GM19023 (cell line): ENCODE data around the gene PCSK5.

Experiments
- ATAC-seq: cut with Tn5 transposase; IDR thresholded peaks from one replicate; pipeline ENCODE4 v1.9.1; 2021; ENCODE audit warnings: mild to moderate bottlenecking, moderate library complexity; ENCODE audit not compliant: unreplicated experiment

The PCSK5 gene

GRCh38 chr9:75918909-75919308 lies 28.4 kb downstream of the PCSK5 start:
- no peak for ATAC-seq

- ATAC-seq: no peak
Measured at GRCh38 chr9:75921391-75922127, 31.1 kb downstream of the PCSK5 start.

GRCh38 chr9:75926385-75926784 lies 35.9 kb downstream of the PCSK5 start:
- ATAC-seq: no peak

DNA sequence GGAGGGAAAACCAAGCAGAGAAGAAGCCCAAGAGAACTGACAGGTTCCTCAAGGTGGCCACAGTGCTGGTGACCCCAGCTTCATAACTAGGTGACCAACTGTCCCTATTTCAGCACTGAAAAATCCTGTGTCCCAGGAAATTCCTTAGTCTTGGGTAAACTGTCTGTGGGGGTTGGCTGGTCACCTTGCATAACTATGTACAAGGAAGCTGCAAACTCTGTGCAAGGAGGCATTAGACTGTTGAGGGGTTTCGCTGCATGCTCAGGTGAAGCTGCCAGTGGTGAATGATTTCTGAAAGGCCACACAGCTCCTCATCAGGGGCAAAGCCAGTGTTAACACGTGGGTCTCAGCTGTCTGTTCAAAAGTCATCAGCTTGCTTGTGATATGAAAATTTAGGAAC lies 36.9 kb downstream of the PCSK5 start:
- ATAC-seq: no peak

DNA sequence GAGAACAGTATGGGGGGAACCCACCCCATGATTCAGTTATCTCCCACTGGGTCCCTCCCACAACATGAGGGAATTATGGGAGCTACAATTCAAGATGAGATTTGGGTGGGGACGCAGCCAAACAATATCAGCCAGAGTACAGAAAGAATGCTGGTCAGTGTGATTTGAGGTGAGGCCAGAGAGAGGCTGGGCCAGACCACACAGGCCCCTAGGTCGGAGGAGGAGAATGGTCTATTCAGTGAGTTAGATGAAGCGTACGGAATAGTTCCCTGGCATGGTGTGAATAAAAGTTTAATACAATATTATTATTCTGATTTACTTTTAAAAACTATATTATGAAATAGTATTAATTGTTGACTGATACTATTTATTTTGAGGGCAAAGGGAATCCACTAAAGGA lies 39.7 kb downstream of the PCSK5 start:
- ATAC-seq: no peak

- ATAC-seq: no peak
Measured at GRCh38 chr9:75930730-75931321, 40.4 kb downstream of the PCSK5 start.

DNA sequence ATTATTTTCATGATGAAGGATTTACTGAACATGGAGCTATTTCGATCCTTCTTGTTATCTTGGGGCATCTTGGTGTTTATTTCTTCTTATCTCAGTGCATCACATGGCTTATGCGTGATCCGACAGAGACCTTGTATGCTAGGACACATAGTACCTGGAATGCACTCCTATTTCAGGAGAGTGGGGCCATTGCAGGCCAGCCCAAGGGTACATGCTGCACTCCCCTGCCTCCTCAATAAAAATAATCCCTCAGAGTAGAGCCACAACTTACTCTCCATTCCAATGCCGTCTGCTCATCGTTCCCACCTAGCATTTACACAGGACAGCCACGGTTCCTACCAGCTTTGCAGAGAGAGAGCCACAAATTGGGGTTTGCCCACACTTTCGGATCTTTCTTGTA lies 43.5 kb downstream of the PCSK5 start:
- no peak for ATAC-seq

- no peak for ATAC-seq
Measured at GRCh38 chr9:75935591-75935990, 45.1 kb downstream of the PCSK5 start.

DNA sequence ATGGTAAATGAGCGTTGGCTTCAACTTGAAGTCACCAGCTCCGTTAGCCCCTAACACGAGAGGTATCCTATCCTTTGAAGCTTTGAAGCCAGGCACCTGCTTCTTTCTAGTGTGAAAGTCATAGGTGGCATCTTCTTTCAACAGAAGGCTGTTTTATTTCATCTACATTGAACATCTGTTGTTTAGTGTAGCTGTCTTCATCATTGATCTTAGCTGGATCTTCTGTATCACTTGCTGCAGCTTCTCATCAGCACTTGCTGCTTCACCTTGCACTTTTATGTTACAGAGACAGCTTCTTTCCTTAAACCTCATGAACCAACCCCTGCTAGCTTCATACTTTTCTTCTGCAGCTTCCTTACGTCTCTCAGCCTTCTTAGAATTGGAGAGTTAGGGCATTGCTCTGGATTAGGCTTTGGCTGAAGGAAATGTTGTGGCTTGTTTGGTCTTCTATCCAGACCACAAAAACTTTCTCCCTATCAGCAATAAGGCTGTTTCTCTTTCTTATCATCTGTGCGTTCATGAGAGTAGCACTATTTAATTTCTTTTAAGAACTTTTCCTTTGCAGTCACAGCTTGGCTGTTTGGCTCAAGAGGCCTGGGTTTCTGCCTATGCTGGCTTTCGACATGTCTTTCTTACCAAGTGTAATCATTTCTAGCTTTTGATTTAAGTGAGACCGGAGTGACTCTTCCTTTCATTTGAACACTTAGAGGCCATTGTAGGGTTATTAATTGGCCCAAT lies 47.2 kb downstream of the PCSK5 start:
- no peak for ATAC-seq

DNA sequence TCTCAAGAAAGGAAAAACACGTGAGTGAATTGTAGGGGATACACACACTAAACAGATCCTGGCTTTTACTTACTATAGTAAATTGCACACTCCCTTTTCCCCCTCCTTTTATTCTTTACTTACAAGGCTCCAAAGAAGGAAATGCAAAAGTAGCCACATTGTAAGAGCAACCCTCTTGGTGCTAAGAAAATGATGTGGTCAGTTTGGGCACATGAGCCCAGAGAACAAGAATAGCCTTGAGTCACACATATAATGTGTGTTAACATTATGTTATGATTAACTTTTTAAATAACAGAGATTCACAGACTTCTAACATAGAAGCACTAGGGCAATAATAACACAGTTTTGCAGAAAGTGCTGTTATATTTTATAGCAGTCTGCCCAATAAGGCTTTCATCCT lies 48.5 kb downstream of the PCSK5 start:
- ATAC-seq: no peak

- ATAC-seq: no peak
Measured at GRCh38 chr9:75939536-75940111, 49.2 kb downstream of the PCSK5 start.

GRCh38 chr9:75941066-75941465 lies 50.6 kb downstream of the PCSK5 start:
- no peak for ATAC-seq

DNA sequence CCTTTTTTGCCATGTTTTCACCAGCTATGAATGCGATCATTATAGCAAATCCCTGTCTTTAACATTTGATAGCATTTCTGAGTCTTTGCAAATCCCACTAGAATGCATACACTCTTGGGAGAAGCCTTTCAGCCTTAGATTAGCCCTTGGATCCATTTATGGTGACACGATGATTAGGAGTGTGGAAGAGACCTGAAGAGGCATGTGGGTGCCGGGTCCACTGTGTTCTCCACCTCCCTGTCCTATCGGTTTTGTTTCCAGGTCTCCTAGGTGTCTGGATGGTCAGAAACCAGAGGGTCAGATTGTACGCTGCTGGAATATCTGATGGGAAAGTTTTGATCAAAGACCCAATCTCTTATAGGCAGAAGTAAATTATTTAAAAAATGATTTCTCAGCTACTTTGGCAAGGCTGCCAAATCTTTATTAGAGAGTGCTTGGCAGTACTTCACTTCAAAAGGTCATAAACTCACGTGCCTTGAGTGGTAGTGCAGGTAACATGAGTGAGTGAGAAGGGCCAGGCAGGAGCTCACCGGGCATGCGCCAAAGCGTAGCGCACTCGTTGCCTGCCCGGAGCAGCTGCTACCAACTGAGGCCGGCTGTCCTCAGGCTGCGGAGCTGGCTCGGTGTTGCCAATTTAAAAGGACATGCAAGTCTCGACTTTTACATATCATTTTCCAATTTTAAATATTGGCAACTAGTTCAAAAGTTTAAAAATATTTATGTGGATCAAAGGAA lies 51.3 kb downstream of the PCSK5 start:
- ATAC-seq: no peak

GRCh38 chr9:75946766-75947165 lies 56.3 kb downstream of the PCSK5 start:
- ATAC-seq: no peak

GRCh38 chr9:75947233-75947632 lies 56.8 kb downstream of the PCSK5 start:
- ATAC-seq: no peak

DNA sequence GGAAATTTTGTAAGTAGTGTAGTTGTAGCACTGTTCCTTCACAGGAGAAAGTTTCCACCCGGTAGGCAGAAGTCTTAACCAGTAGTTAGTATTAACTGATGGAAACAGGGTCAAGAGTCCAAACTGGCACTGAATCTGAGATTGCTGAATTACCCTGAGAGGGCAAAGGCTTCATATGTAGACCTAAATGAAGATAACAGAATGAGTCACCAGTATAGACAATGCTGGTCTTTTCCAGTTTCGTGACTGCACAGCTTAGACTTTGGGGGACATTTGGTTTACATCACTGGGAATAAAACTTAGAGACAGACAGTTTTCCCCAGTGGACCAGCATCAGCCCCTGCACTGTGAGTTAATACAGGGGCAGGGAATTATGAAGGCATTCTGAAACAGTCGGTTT lies 60.5 kb downstream of the PCSK5 start:
- no peak for ATAC-seq

DNA sequence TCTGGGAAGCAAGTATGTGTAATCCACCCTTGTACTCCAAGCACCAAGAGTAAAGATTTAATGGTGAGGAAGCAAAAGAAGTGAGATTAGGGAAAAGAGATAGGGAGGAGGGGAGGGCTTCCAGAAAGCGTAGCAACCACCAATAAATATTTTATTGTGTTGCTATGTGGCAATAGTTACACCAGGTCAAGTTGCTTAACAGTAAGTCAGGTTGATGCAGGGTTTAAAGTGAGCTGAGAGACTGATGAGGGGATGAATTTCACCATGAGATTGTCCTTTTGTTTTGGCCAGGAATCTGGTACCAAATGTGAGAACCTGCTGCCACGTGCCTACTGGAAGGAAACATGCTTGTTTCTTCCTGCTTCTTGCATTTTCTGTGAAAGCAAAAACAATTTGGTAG lies 62.7 kb downstream of the PCSK5 start:
- no peak for ATAC-seq

- ATAC-seq: no peak
Measured at GRCh38 chr9:75956161-75956560, 65.7 kb downstream of the PCSK5 start.

GRCh38 chr9:75957116-75957515 lies 66.6 kb downstream of the PCSK5 start:
- ATAC-seq: no peak

- no peak for ATAC-seq
Measured at GRCh38 chr9:75958226-75958625, 67.8 kb downstream of the PCSK5 start.

DNA sequence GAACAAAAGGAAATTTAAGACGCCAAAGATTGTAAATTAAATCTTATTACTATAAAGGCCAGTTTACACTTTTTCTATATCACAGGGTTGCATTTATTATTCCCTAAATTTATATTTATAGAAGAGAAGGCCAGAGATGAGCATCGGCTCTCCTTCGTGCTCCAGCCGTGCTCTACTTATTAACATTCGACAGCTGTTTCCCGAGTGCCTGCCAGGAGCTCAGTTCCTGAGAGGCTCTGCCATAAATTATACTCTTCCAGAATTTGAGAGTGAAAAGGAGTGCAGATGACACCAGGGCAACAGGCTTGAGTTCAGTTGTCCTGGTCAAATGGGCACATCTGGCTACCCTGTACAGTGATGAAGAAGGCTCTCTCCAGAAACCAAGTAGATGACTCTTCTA lies 70.1 kb downstream of the PCSK5 start:
- ATAC-seq: no peak
